GM19351 (cell line): ENCODE results near the gene F2RL3.
"Not testable (repeated sequence)": the region's sequence is repeated elsewhere in the genome, so short reads cannot be mapped to it uniquely, and the experiment has no call there.

Source experiments
- ATAC-seq: cut with Tn5 transposase; IDR thresholded peaks from one replicate; pipeline ENCODE4 v1.9.1; 2021; ENCODE audit warnings: mild to moderate bottlenecking, moderate library complexity; ENCODE audit not compliant: unreplicated experiment

The F2RL3 gene

GRCh38 chr19:16919496-16919895 lies 30.7 kb downstream of the F2RL3 start:
- ATAC-seq = no peak

- no peak for ATAC-seq
These were observed 32.2 kb downstream of the F2RL3 start for GRCh38 chr19:16920816-16921529.

GRCh38 chr19:16921766-16922591 lies 33.2 kb downstream of the F2RL3 start:
- no peak for ATAC-seq

GRCh38 chr19:16922592-16922934 lies 33.8 kb downstream of the F2RL3 start:
- no peak for ATAC-seq

GRCh38 chr19:16922949-16923348 lies 34.1 kb downstream of the F2RL3 start:
- no peak for ATAC-seq

GRCh38 chr19:16927883-16928282 lies 39.1 kb downstream of the F2RL3 start:
- no peak for ATAC-seq

GRCh38 chr19:16928351-16928750 lies 39.6 kb downstream of the F2RL3 start:
- ATAC-seq = no peak

- no peak for ATAC-seq
These were observed 40.1 kb downstream of the F2RL3 start for GRCh38 chr19:16928916-16929315.

GRCh38 chr19:16930753-16931152 lies 42.0 kb downstream of the F2RL3 start:
- ATAC-seq = no peak

GRCh38 chr19:16931306-16931705 lies 42.5 kb downstream of the F2RL3 start:
- no peak for ATAC-seq

- ATAC-seq = no peak
These were observed 45.7 kb downstream of the F2RL3 start for GRCh38 chr19:16934489-16934888.

GRCh38 chr19:16936901-16937300 lies 48.1 kb downstream of the F2RL3 start:
- no peak for ATAC-seq

- ATAC-seq = not testable (repeated sequence)
These were observed 49.0 kb downstream of the F2RL3 start for GRCh38 chr19:16937796-16938195.

GRCh38 chr19:16938211-16938610 lies 49.4 kb downstream of the F2RL3 start:
- ATAC-seq = no peak

- not testable (repeated sequence) for ATAC-seq
These were observed 51.3 kb downstream of the F2RL3 start for GRCh38 chr19:16940063-16940462.

GRCh38 chr19:16940626-16941025 lies 51.8 kb downstream of the F2RL3 start:
- no peak for ATAC-seq
